Gastroesophageal sphincter (tissue), 4 donors: ENCODE results near the gene ADH5. TPM values are rescaled to one million over a fixed set of nuclear protein-coding genes. Genes with fewer than 3 reads are reported as not detected.

Experiments
- ATAC-seq: fragments of 150-250 bp; one replicate; pipeline ENCODE4 v1.9.1; 2016; ENCODE audit warnings: mild to moderate bottlenecking, moderate library complexity
- H3K27ac ChIP-seq, 4 donors: fragments of 200-600 bp; sonication (generic) in 3 of 4; 1 replicate in 3 of 4; 2 replicates in 1 of 4; pipeline ENCODE4 v1.5.1; 2016 to 2019
- H3K27me3 ChIP-seq: fragments of 200-600 bp; sonication (generic); one replicate; pipeline ENCODE4 v1.5.1; 2019
- H3K36me3 ChIP-seq, 2 donors: fragments of 200-600 bp; sonication (generic); one replicate each; pipeline ENCODE4 v1.5.1; 2019; ENCODE audit warnings: control low read depth in 1 of 2
- H3K4me1 ChIP-seq, 3 donors: fragments of 200-600 bp; sonication (generic); 1 replicate in 2 of 3; 2 replicates in 1 of 3; pipeline ENCODE4 v1.5.1; 2016 to 2019; ENCODE audit warnings: control low read depth in 2 of 3
- H3K4me3 ChIP-seq, 2 donors: fragments of 200-600 bp; sonication (generic); one replicate each; pipeline ENCODE4 v1.5.1; 2019; ENCODE audit warnings: mild to moderate bottlenecking in 1 of 2, moderate library complexity in 1 of 2
- H3K9me3 ChIP-seq, 3 donors: fragments of 200-600 bp; sonication (generic); one replicate each; pipeline ENCODE4 v1.5.1; 2017 to 2019; ENCODE audit warnings: control low read depth in 2 of 3
- CTCF ChIP-seq, 4 experiments: fragments of 200-600 bp in 2 of 4; fragments of 450-650 bp in 2 of 4; sonication (generic) in 1 of 4; IDR thresholded peaks; one replicate each; pipeline ENCODE4 v1.5.1; 2017 to 2019; ENCODE audit warnings: antibody characterized with exemption in 4 of 4, mild to moderate bottlenecking in 2 of 4, moderate library complexity in 2 of 4
- EP300 ChIP-seq: sonication (generic); formaldehyde crosslinking; IDR thresholded peaks from one replicate; pipeline ENCODE4 v1.6.1; 2017; ENCODE audit warnings: antibody characterized with exemption, mild to moderate bottlenecking
- POLR2A ChIP-seq, 2 donors: fragments of 450-650 bp; IDR thresholded peaks; one replicate each; pipeline ENCODE4 v1.6.1; 2017; ENCODE audit warnings: antibody characterized with exemption in 2 of 2, mild to moderate bottlenecking in 2 of 2, moderate library complexity in 1 of 2
- POLR2AphosphoS5 ChIP-seq: sonication (generic); formaldehyde crosslinking; IDR thresholded peaks from one replicate; pipeline ENCODE4 v1.6.1; 2017; ENCODE audit warnings: antibody characterized with exemption
- WGBS, 2 donors: methylation state at CpG; one replicate each; pipeline ENCODE4 v1.1.5; 2018; ENCODE audit warnings: low coverage in 1 of 2; 5-methylcytosine and 5-hydroxymethylcytosine counted together
- total RNA-seq, 4 donors: library from RNA; depleted of rRNA; stranded (reverse); fragments of >200 nt; gene quantifications; one replicate each; pipeline ENCODE4 v1.1.0, GENCODE V29; 2016

The ADH5 gene
- total RNA-seq, 4 donors from 2014 or later, result 299 to 529 (median 465) TPM

- H3K27me3 ChIP-seq, result no peaks in the 10 kb centered on the region
- H3K9me3 ChIP-seq, result no peaks in the 10 kb centered on the region
- no peak for TF ChIP-seq CTCF (IDR thresholded peaks at IDR 0.05)
- no peak for TF ChIP-seq EP300
- no peak for TF ChIP-seq POLR2A (IDR thresholded peaks at IDR 0.05)
- no peak for TF ChIP-seq POLR2AphosphoS5
- 49 to 63% methylated on average over 4 to 5 of the region's 5 CpGs for WGBS, 2 donors
- H3K4me1 ChIP-seq, result peaks cover 0 to 68% (median 0%) of the 10 kb centered on the region in 3 donors
- H3K4me3 ChIP-seq, result no peak overlapping the region
- H3K36me3 ChIP-seq, result peaks cover 16 to 100% of the 10 kb centered on the region in 2 donors
- no peak for ATAC-seq
- no peak overlapping the region for H3K27ac ChIP-seq
Measured at GRCh38 chr4:99079625-99080295, 8.8 kb downstream of the ADH5 start.

- 67 to 71% methylated on average over 4 to 5 of the region's 5 CpGs for WGBS, 2 donors
- peaks cover 16 to 100% of the 10 kb centered on the region in 2 donors for H3K36me3 ChIP-seq
- peaks cover 0 to 63% (median 0%) of the 10 kb centered on the region in 3 donors for H3K4me1 ChIP-seq
- H3K27me3 ChIP-seq, result no peaks in the 10 kb centered on the region
- ATAC-seq, result no peak
- no peak overlapping the region for H3K27ac ChIP-seq
- TF ChIP-seq CTCF (IDR thresholded peaks at IDR 0.05) (no peak), POLR2AphosphoS5 (no peak), EP300 (no peak), POLR2A (IDR thresholded peaks at IDR 0.05) (no peak)
- H3K9me3 ChIP-seq, result no peaks in the 10 kb centered on the region
- H3K4me3 ChIP-seq, result no peak overlapping the region
Measured at GRCh38 chr4:99078931-99079624, 9.5 kb downstream of the ADH5 start.

- no peak for ATAC-seq
- 83 to 87% methylated on average over 4 to 5 of the region's 5 CpGs for WGBS, 2 donors
- TF ChIP-seq POLR2A (IDR thresholded peaks at IDR 0.05) (no peak), EP300 (no peak), CTCF (IDR thresholded peaks at IDR 0.05) (no peak), POLR2AphosphoS5 (no peak)
Measured at GRCh38 chr4:99078336-99078735, 10.3 kb downstream of the ADH5 start.

GRCh38 chr4:99077177-99077576, 11.4 kb downstream of the ADH5 start:
- Histone ChIP-seq H3K4me1 (peaks cover 0 to 51% (median 0%) of the 10 kb centered on the region in 3 donors), H3K4me3 (no peak overlapping the region), H3K27me3 (no peaks in the 10 kb centered on the region), H3K36me3 (peaks cover 20 to 100% of the 10 kb centered on the region in 2 donors), H3K27ac (no peak overlapping the region), H3K9me3 (no peaks in the 10 kb centered on the region)
- 64 to 76% methylated on average over 4 of the region's 4 CpGs for WGBS, 2 donors
- no peak for ATAC-seq
- no peak for TF ChIP-seq EP300
- no peak for TF ChIP-seq CTCF (IDR thresholded peaks at IDR 0.05)
- TF ChIP-seq POLR2AphosphoS5, result no peak
- no peak for TF ChIP-seq POLR2A (IDR thresholded peaks at IDR 0.05)

More at GRCh38 chr4:99078336-99078735, 10.3 kb downstream of the ADH5 start:
- H3K9me3 ChIP-seq, result no peaks in the 10 kb centered on the region
- no peak overlapping the region for H3K27ac ChIP-seq
- no peak overlapping the region for H3K4me3 ChIP-seq
- peaks cover 20 to 100% of the 10 kb centered on the region in 2 donors for H3K36me3 ChIP-seq
- peaks cover 0 to 56% (median 0%) of the 10 kb centered on the region in 3 donors for H3K4me1 ChIP-seq
- H3K27me3 ChIP-seq, result no peaks in the 10 kb centered on the region
